Naive thymus-derived CD4-positive, alpha-beta T cell (primary cell): ENCODE results near the gene FKBP7. TPM values are rescaled to one million over a fixed set of nuclear protein-coding genes. Genes with fewer than 3 reads are reported as not detected.
A peak's percentile ranks its signal among the peaks of the same experiment; 100 is the strongest.

Experiments used
- ATAC-seq: fragments of 150-1000 bp; cut with Tn5 transposase; 2 replicates; pipeline ENCODE4 v1.10.0; 2021; ENCODE audit warnings: mild to moderate bottlenecking, moderate library complexity
- CTCF ChIA-PET: fragments of 350-600 bp; sonication (Branson Sonifier 250); formaldehyde crosslinking; loops from one replicate; lab custom pipeline; 2021; ENCODE audit warnings: antibody characterized with exemption; lab: Charles Lee
- POLR2A ChIA-PET: fragments of 350-600 bp; sonication (Branson Sonifier 250); formaldehyde crosslinking; loops from one replicate; lab custom pipeline; 2021; ENCODE audit warnings: antibody characterized with exemption, inconsistent platforms; lab: Charles Lee
- DNase-seq, 9 donors: peaks; one replicate each; pipeline versions ENCODE4 v3.0.0 to v3.0.0-alpha.2; 2020 to 2022; ENCODE audit warnings: mixed read lengths in 1 of 9
- H3K27ac ChIP-seq: one replicate; pipeline ENCODE4 v1.7.0; 2013; ENCODE audit warnings: mild to moderate bottlenecking, low read depth, low read length, moderate library complexity
- H3K27me3 ChIP-seq, 2 donors: one replicate each; pipeline ENCODE4 v1.7.0; 2013; ENCODE audit warnings: low read length in 2 of 2, mild to moderate bottlenecking in 2 of 2, moderate library complexity in 2 of 2; ENCODE audit not compliant: control insufficient read depth in 2 of 2, insufficient read depth in 2 of 2
- H3K36me3 ChIP-seq, 3 experiments: 1 replicate in 2 of 3; 2 replicates in 1 of 3; pipeline ENCODE4 v1.7.0; 2013; ENCODE audit warnings: low read length in 3 of 3, mild to moderate bottlenecking in 3 of 3, moderate library complexity in 1 of 3; ENCODE audit not compliant: insufficient read depth in 3 of 3, control insufficient read depth in 2 of 3
- H3K4me1 ChIP-seq, 2 donors: one replicate each; pipeline ENCODE4 v1.7.0; 2013; ENCODE audit warnings: low read length in 2 of 2, mild to moderate bottlenecking in 2 of 2, moderate library complexity in 1 of 2; ENCODE audit not compliant: control insufficient read depth in 2 of 2, insufficient read depth in 2 of 2
- H3K4me3 ChIP-seq: 2 replicates; pipeline ENCODE4 v1.7.0; 2013; ENCODE audit warnings: mild to moderate bottlenecking, low read length
- H3K9me3 ChIP-seq, 3 experiments: 1 replicate in 2 of 3; 2 replicates in 1 of 3; pipeline ENCODE4 v1.7.0; 2013; ENCODE audit warnings: low read length in 3 of 3; ENCODE audit not compliant: control insufficient read depth in 2 of 3
- H3K27ac Mint-ChIP-seq, 9 donors: one replicate each; pipeline ENCODE4 v1.8.0; 2020 to 2022; ENCODE audit warnings: mixed read lengths in 9 of 9, mild to moderate bottlenecking in 8 of 9, moderate library complexity in 5 of 9, inconsistent platforms in 2 of 9
- H3K27me3 Mint-ChIP-seq, 5 donors: one replicate each; pipeline ENCODE4 v1.8.0; 2021 to 2022; ENCODE audit warnings: mixed read lengths in 5 of 5, mild to moderate bottlenecking in 1 of 5
- H3K36me3 Mint-ChIP-seq, 5 donors: one replicate each; pipeline ENCODE4 v1.8.0; 2020 to 2022; ENCODE audit warnings: mixed read lengths in 5 of 5, mild to moderate bottlenecking in 3 of 5, inconsistent platforms in 1 of 5
- H3K4me1 Mint-ChIP-seq, 7 donors: one replicate each; pipeline ENCODE4 v1.8.0; 2020 to 2022; ENCODE audit warnings: mixed read lengths in 7 of 7, mild to moderate bottlenecking in 3 of 7, inconsistent platforms in 1 of 7
- H3K4me3 Mint-ChIP-seq, 10 donors: one replicate each; pipeline ENCODE4 v1.8.0; 2020 to 2022; ENCODE audit warnings: mild to moderate bottlenecking in 10 of 10, mixed read lengths in 10 of 10, moderate library complexity in 6 of 10, inconsistent platforms in 2 of 10
- H3K9me3 Mint-ChIP-seq, 11 donors: one replicate each; pipeline ENCODE4 v1.8.0; 2020 to 2022; ENCODE audit warnings: mixed read lengths in 11 of 11, mild to moderate bottlenecking in 4 of 11, inconsistent platforms in 1 of 11, moderate library complexity in 1 of 11
- intact Hi-C, 2 donors: fragments of 100-400 bp; cut with micrococcal nuclease; formaldehyde crosslinking; loops; one replicate each; pipeline ENCODE4 v1.15.1; 2023
- polyA plus RNA-seq, 2 donors: library from polyadenylated mRNA; unstranded; fragments of 300-500 nt; fragmentation: Illumina TruSeq; gene quantifications; one replicate each; pipeline ENCODE4 v1.2.3, GENCODE V29; 2021
- total RNA-seq, 6 experiments: library from RNA in 5 of 6; stranded (reverse) in 5 of 6; gene quantifications; 1 replicate in 5 of 6; 2 replicates in 1 of 6; pipeline ENCODE4 v1.2.3 and lab custom pipeline; 2021 to 2026

Gene FKBP7
- total and polyA plus RNA-seq, 7 experiments from 2014 or later: 0.64 to 4.6 (median 2.4) TPM

- ATAC-seq: no peak
- intact Hi-C loops: loop anchor here (1.0 to 10.0 kb wide), 12 partner anchors 44 to 1484 kb away; partner anchors contain the start of genes PJVK (in 2 of the 2), PRKRA (in 2 of the 2), CWC22 (in 1 of the 2) and FKBP7 (in 1 of the 2)
These were observed 45.3 kb upstream of the FKBP7 start for GRCh38 chr2:178523596-178524134.

GRCh38 chr2:178522950-178523595, 44.7 kb upstream of the FKBP7 start:
- peak overlapping the region; percentile 93 for H3K4me3 ChIP-seq
- ATAC-seq: peak; percentile 100
- H3K36me3 Mint-ChIP-seq: peaks cover 2 to 35% (median 25%) of the 10 kb centered on the region in 5 donors

More at GRCh38 chr2:178523596-178524134, 45.3 kb upstream of the FKBP7 start:
- Histone ChIP-seq H3K9me3 (no peaks in the 10 kb centered on the region), H3K4me3 (peak overlapping the region; percentile 93), H3K36me3 (peaks cover 0 to 9% (median 0%) of the 10 kb centered on the region in 3 experiments), H3K27ac (peak overlapping the region; percentile 75), H3K4me1 (peaks cover 7 to 10% of the 10 kb centered on the region in 2 donors), H3K27me3 (no peaks in the 10 kb centered on the region)
- Mint-ChIP-seq H3K36me3 (peaks cover 4 to 38% (median 31%) of the 10 kb centered on the region in 5 donors), H3K27ac (peak overlapping the region; percentile 80 to 96 (median 91)), H3K4me1 (peaks cover 14 to 60% (median 24%) of the 10 kb centered on the region in 7 donors), H3K9me3 (peaks cover 0 to 9% (median 0%) of the 10 kb centered on the region in 11 donors), H3K27me3 (no peaks in the 10 kb centered on the region), H3K4me3 (peak overlapping the region; percentile 84 to 96 (median 94))
- ChIA-PET CTCF (interaction anchor here (1.1 kb wide), 1 partner anchor 42 kb away, joined by 3 read pairs; no protein-coding TSS in a partner anchor), POLR2A (interaction anchor here (0.9 to 3.1 kb wide), 6 partner anchors 31 to 110 kb away, joined by 3 to 10 read pairs (median 3); partner anchors contain the start of genes PJVK, PLEKHA3 and PRKRA)
- peak in 1 of 9 donors; percentile 5 for DNase-seq

GRCh38 chr2:178521304-178522150, 43.1 kb upstream of the FKBP7 start:
- Mint-ChIP-seq H3K27me3 (no peaks in the 10 kb centered on the region), H3K9me3 (peaks cover 0 to 9% (median 0%) of the 10 kb centered on the region in 11 donors), H3K27ac (peak overlapping the region in 6 of 9 donors; percentile 5 to 63 (median 34)), H3K4me1 (peaks cover 14 to 47% (median 22%) of the 10 kb centered on the region in 7 donors), H3K36me3 (peaks cover 0 to 30% (median 12%) of the 10 kb centered on the region in 5 donors), H3K4me3 (peak overlapping the region in 6 of 10 donors; percentile 11 to 58 (median 31))
- intact Hi-C loops: loop anchor here (2.0 to 10.0 kb wide), 6 partner anchors 124 to 969 kb away; partner anchors contain the start of genes OSBPL6 (in 1 of the 2) and RBM45 (in 1 of the 2)
- CTCF ChIA-PET: no interaction called here
- H3K36me3 ChIP-seq: peaks cover 0 to 11% (median 0%) of the 10 kb centered on the region in 3 experiments
- H3K4me3 ChIP-seq: no peak overlapping the region
- no peaks in the 10 kb centered on the region for H3K9me3 ChIP-seq
- DNase-seq (no peak), ATAC-seq (no peak)
- H3K27me3 ChIP-seq: no peaks in the 10 kb centered on the region
- no peak overlapping the region for H3K27ac ChIP-seq
- POLR2A ChIA-PET: interaction anchor here (3.1 kb wide), 1 partner anchor 41 kb away, joined by 10 read pairs; the partner anchor contains the start of gene PLEKHA3
- H3K4me1 ChIP-seq: peaks cover 7 to 10% of the 10 kb centered on the region in 2 donors

More at GRCh38 chr2:178522950-178523595, 44.7 kb upstream of the FKBP7 start:
- Histone ChIP-seq H3K36me3 (peaks cover 0 to 8% (median 0%) of the 10 kb centered on the region in 3 experiments), H3K27me3 (no peaks in the 10 kb centered on the region), H3K9me3 (no peaks in the 10 kb centered on the region), H3K27ac (peak overlapping the region; percentile 75), H3K4me1 (peaks cover 7 to 10% of the 10 kb centered on the region in 2 donors)
- intact Hi-C loops: loop anchor here (1.0 to 10.0 kb wide), 12 partner anchors 44 to 1484 kb away; partner anchors contain the start of genes PJVK (in 2 of the 2), PRKRA (in 2 of the 2), CWC22 (in 1 of the 2) and FKBP7 (in 1 of the 2)
- peak; percentile 65 to 85 (median 80) for DNase-seq
- H3K4me3 Mint-ChIP-seq: peak overlapping the region; percentile 84 to 96 (median 94)
- POLR2A ChIA-PET: interaction anchor here (0.6 to 3.1 kb wide), 8 partner anchors 31 to 650 kb away, joined by 3 to 10 read pairs (median 3); partner anchors contain the start of genes PJVK, PLEKHA3 and PRKRA
- CTCF ChIA-PET: interaction anchor here (1.1 kb wide), 1 partner anchor 731 kb away, joined by 3 read pairs; no protein-coding TSS in a partner anchor
- peaks cover 14 to 58% (median 22%) of the 10 kb centered on the region in 7 donors for H3K4me1 Mint-ChIP-seq
- peaks cover 0 to 9% (median 0%) of the 10 kb centered on the region in 11 donors for H3K9me3 Mint-ChIP-seq
- peak overlapping the region; percentile 80 to 96 (median 91) for H3K27ac Mint-ChIP-seq
- H3K27me3 Mint-ChIP-seq: no peaks in the 10 kb centered on the region

GRCh38 chr2:178517496-178517895, 39.1 kb upstream of the FKBP7 start:
- Histone ChIP-seq H3K9me3 (no peaks in the 10 kb centered on the region), H3K27ac (no peak overlapping the region), H3K27me3 (no peaks in the 10 kb centered on the region), H3K4me1 (no peaks in the 10 kb centered on the region), H3K36me3 (peaks cover 0 to 14% (median 0%) of the 10 kb centered on the region in 3 experiments), H3K4me3 (no peak overlapping the region)
- ChIA-PET CTCF (no interaction called here), POLR2A (interaction anchor here (1.1 kb wide), 1 partner anchor 11 kb away, joined by 3 read pairs; no protein-coding TSS in a partner anchor)
- Mint-ChIP-seq H3K4me3 (no peak overlapping the region), H3K9me3 (peaks cover 0 to 5% (median 0%) of the 10 kb centered on the region in 11 donors), H3K36me3 (peaks cover 3 to 40% (median 13%) of the 10 kb centered on the region in 5 donors), H3K4me1 (peaks cover 0 to 34% (median 6%) of the 10 kb centered on the region in 7 donors), H3K27me3 (no peaks in the 10 kb centered on the region), H3K27ac (peak overlapping the region in 1 of 9 donors; percentile 21)
- no peak for DNase-seq
- no peak for ATAC-seq
- intact Hi-C loops: no loop called here

- ATAC-seq: no peak
- ChIA-PET CTCF (no interaction called here), POLR2A (no interaction called here)
- peak overlapping the region in 2 of 9 donors; percentile 50 to 64 for H3K27ac Mint-ChIP-seq
- H3K4me1 Mint-ChIP-seq: peaks cover 0 to 22% (median 6%) of the 10 kb centered on the region in 7 donors
- H3K4me3 Mint-ChIP-seq: no peak overlapping the region
- H3K9me3 Mint-ChIP-seq: no peaks in the 10 kb centered on the region
- Histone ChIP-seq H3K27me3 (no peaks in the 10 kb centered on the region), H3K4me3 (no peak overlapping the region), H3K9me3 (no peaks in the 10 kb centered on the region), H3K27ac (no peak overlapping the region), H3K4me1 (no peaks in the 10 kb centered on the region), H3K36me3 (peaks cover 0 to 20% (median 0%) of the 10 kb centered on the region in 3 experiments)
- H3K36me3 Mint-ChIP-seq: peaks cover 6 to 45% (median 14%) of the 10 kb centered on the region in 5 donors
- no peaks in the 10 kb centered on the region for H3K27me3 Mint-ChIP-seq
- intact Hi-C loops: no loop called here
- peak in 1 of 9 donors; percentile 40 for DNase-seq
These were observed 36.3 kb upstream of the FKBP7 start for GRCh38 chr2:178514664-178515063.
